Activated CD8-positive, alpha-beta T cell treated with anti-CD3 and anti-CD28 coated beads, Interleukin-2, amount 10 ng/mL, durations not matched to agents 7 days and 5 days (primary cell): ENCODE data around the gene TMEM178A. TPM values are rescaled to one million over a fixed set of nuclear protein-coding genes. Genes with fewer than 3 reads are reported as not detected.

ENCODE experiments used
- total RNA-seq, 2 experiments: library from RNA; stranded (reverse); gene quantifications; one replicate each; pipeline ENCODE4 v1.2.3, GENCODE V29; 2021

TMEM178A gene
- total RNA-seq, 2 experiments from 2014 or later = not detected

Other genes with a start within 250 kb of the TMEM178A start
- gene MAP4K3, start 228.6 kb upstream of the TMEM178A start, total RNA-seq = 1 to 10 TPM; 5.0 to 6.5 TPM
- 10 to 100 TPM; 11.1 to 11.4 TPM for gene THUMPD2, start 113.3 kb downstream of the TMEM178A start, total RNA-seq